ENCODE results near the gene OR5AU1. TPM values are rescaled to one million over a fixed set of nuclear protein-coding genes. Genes with fewer than 3 reads are reported as not detected.

Gene OR5AU1
- total RNA-seq, 3 donors from 2014 or later, result not detected

GRCh38 chr14:21142357-21142756 lies 13.5 kb downstream of the OR5AU1 start:
- ATAC-seq, result no peak
- TF ChIP-seq, protein P1, sequence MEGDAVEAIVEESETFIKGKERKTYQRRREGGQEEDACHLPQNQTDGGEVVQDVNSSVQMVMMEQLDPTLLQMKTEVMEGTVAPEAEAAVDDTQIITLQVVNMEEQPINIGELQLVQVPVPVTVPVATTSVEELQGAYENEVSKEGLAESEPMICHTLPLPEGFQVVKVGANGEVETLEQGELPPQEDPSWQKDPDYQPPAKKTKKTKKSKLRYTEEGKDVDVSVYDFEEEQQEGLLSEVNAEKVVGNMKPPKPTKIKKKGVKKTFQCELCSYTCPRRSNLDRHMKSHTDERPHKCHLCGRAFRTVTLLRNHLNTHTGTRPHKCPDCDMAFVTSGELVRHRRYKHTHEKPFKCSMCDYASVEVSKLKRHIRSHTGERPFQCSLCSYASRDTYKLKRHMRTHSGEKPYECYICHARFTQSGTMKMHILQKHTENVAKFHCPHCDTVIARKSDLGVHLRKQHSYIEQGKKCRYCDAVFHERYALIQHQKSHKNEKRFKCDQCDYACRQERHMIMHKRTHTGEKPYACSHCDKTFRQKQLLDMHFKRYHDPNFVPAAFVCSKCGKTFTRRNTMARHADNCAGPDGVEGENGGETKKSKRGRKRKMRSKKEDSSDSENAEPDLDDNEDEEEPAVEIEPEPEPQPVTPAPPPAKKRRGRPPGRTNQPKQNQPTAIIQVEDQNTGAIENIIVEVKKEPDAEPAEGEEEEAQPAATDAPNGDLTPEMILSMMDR (IDR thresholded peaks at IDR 0.05), result no peak
- H3K4me3 ChIP-seq, result no peak overlapping the region

DNA sequence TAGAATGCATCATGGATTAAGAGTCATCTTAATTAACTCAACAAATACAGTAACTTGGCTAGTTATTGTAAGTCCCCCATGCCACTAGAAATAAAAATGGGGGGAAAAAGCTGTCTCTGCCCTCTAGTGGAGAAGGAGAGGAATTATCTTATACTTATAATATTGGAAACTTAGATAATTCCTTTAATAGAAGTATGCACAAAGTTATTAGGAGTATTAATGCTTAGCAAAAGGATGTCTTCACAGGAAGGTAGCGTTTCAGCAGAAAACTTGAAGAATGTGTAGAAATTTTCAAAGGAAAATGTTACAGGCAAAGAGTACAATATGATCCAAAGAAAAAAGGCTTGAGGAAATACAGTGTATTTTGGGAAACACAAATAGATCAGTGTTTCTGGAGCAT lies 19.8 kb downstream of the OR5AU1 start:
- no peaks in the 10 kb centered on the region for H3K4me1 ChIP-seq (ENCODE audit: low read depth)
- ATAC-seq, result no peak
- TF ChIP-seq, protein P1 (IDR thresholded peaks at IDR 0.05), result no peak
- no peaks in the 10 kb centered on the region for H3K9me3 ChIP-seq
- DNase-seq, result no peak
- intact Hi-C loops (cut with DNase I, micrococcal nuclease), result no loop called here
- H3K4me3 ChIP-seq, result no peak overlapping the region
- no peaks in the 10 kb centered on the region for H3K36me3 ChIP-seq (ENCODE audit: low read depth)

More at GRCh38 chr14:21142357-21142756, 13.5 kb downstream of the OR5AU1 start:
- H3K4me1 ChIP-seq (ENCODE audit: low read depth), result no peaks in the 10 kb centered on the region
- DNase-seq, result no peak
- peaks cover 3% of the 10 kb centered on the region for H3K9me3 ChIP-seq
- no peaks in the 10 kb centered on the region for H3K36me3 ChIP-seq (ENCODE audit: low read depth)
- intact Hi-C loops (cut with DNase I, micrococcal nuclease), result no loop called here

GRCh38 chr14:21133901-21134300 lies 22.0 kb downstream of the OR5AU1 start:
- TF ChIP-seq, protein P1 (IDR thresholded peaks at IDR 0.05), result no peak
- H3K4me3 ChIP-seq, result no peak overlapping the region
- DNase-seq, result no peak
- H3K36me3 ChIP-seq (ENCODE audit: low read depth), result no peaks in the 10 kb centered on the region
- no peaks in the 10 kb centered on the region for H3K9me3 ChIP-seq
- no peak for ATAC-seq
- H3K4me1 ChIP-seq (ENCODE audit: low read depth), result no peaks in the 10 kb centered on the region
- intact Hi-C loops (cut with DNase I, micrococcal nuclease), result no loop called here

DNA sequence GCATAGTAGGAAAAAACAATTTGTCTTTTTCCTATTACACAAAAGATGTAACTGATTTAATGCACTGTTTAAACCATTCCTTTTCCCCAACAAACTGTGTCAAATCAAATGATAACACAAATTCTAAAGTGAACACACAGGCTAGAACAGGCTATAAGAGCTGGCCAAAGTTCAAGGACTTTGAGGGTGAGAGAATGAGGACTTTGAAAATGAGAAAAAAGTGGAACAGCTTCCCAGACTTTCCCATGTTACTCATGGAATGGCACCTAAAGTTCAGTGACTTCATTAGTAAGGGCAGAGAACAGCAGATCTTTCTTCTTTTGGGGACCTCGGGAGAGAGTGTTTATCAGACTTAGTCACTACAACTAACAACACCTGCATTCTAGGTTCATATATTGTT lies 32.4 kb downstream of the OR5AU1 start:
- no peak for ATAC-seq
- TF ChIP-seq, protein P1 (IDR thresholded peaks at IDR 0.05), result no peak
- DNase-seq, result no peak
- intact Hi-C loops (cut with DNase I, micrococcal nuclease), result no loop called here
- Histone ChIP-seq H3K4me1 (ENCODE audit: low read depth) (no peaks in the 10 kb centered on the region), H3K9me3 (no peaks in the 10 kb centered on the region), H3K36me3 (ENCODE audit: low read depth) (no peaks in the 10 kb centered on the region), H3K4me3 (no peak overlapping the region)

GRCh38 chr14:21121122-21121521 lies 34.7 kb downstream of the OR5AU1 start:
- Histone ChIP-seq H3K4me3 (no peak overlapping the region), H3K36me3 (ENCODE audit: low read depth) (no peaks in the 10 kb centered on the region), H3K4me1 (ENCODE audit: low read depth) (no peaks in the 10 kb centered on the region), H3K9me3 (no peaks in the 10 kb centered on the region)
- intact Hi-C loops (cut with DNase I, micrococcal nuclease), result no loop called here
- ATAC-seq, result no peak
- TF ChIP-seq, protein P1 (IDR thresholded peaks at IDR 0.05), result no peak
- DNase-seq, result no peak

DNA sequence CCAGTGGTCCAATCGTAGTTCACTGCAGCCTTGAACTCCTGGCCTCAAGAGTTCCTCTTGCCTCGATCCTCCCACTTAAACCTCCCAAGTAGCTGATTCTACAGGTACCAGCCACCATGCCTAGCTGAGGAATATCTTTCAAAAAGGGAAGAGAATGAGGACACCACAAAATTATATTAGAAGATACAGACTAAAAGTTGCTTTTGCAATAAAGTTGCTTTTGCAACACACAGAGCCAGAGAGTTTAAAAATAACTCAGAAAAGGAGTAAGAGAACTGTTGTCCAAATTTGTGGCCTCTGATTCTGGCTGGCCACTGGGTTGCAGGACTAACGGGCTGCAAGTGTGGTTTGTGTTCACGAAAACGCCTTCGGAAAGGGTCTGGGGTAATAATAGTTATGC lies 35.2 kb downstream of the OR5AU1 start:
- H3K4me1 ChIP-seq (ENCODE audit: low read depth), result no peaks in the 10 kb centered on the region
- DNase-seq (no peak), ATAC-seq (no peak)
- no peak overlapping the region for H3K4me3 ChIP-seq
- TF ChIP-seq, protein P1 (IDR thresholded peaks at IDR 0.05), result no peak
- no peaks in the 10 kb centered on the region for H3K9me3 ChIP-seq
- intact Hi-C loops (cut with DNase I, micrococcal nuclease), result no loop called here
- H3K36me3 ChIP-seq (ENCODE audit: low read depth), result no peaks in the 10 kb centered on the region

Data from mucosa of descending colon (tissue), 3 donors.